Measurements from ENCODE around the gene TMEM25.
"Not testable (repeated sequence)": the region's sequence is repeated elsewhere in the genome, so short reads cannot be mapped to it uniquely, and the experiment has no call there.

GRCh38 chr11:118481238-118481637, 49.8 kb upstream of the TMEM25 start:
- TF ChIP-seq, protein P1, sequence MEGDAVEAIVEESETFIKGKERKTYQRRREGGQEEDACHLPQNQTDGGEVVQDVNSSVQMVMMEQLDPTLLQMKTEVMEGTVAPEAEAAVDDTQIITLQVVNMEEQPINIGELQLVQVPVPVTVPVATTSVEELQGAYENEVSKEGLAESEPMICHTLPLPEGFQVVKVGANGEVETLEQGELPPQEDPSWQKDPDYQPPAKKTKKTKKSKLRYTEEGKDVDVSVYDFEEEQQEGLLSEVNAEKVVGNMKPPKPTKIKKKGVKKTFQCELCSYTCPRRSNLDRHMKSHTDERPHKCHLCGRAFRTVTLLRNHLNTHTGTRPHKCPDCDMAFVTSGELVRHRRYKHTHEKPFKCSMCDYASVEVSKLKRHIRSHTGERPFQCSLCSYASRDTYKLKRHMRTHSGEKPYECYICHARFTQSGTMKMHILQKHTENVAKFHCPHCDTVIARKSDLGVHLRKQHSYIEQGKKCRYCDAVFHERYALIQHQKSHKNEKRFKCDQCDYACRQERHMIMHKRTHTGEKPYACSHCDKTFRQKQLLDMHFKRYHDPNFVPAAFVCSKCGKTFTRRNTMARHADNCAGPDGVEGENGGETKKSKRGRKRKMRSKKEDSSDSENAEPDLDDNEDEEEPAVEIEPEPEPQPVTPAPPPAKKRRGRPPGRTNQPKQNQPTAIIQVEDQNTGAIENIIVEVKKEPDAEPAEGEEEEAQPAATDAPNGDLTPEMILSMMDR (IDR thresholded peaks at IDR 0.05) = not testable (repeated sequence)
- TF ChIP-seq EP300, POLR2A (IDR thresholded peaks at IDR 0.05): not testable (repeated sequence)

All from tibial nerve (tissue), 4 donors.